WTC11 (cell line): ENCODE measurements around the gene WWP2. TPM values are rescaled to one million over a fixed set of nuclear protein-coding genes. Genes with fewer than 3 reads are reported as not detected.
A peak's percentile ranks its signal among the peaks of the same experiment; 100 is the strongest.
"Not testable (repeated sequence)": the region's sequence is repeated elsewhere in the genome, so short reads cannot be mapped to it uniquely, and the experiment has no call there.

Experiments
- ATAC-seq: fragments of 200-7000 bp; cut with Tn5 transposase; 2 replicates; pipeline ENCODE4 v1.10.0; 2021; ENCODE audit warnings: mild to moderate bottlenecking, moderate library complexity
- CTCF ChIA-PET: fragments of 300-600 bp; sonication (Branson Sonifier 250); formaldehyde crosslinking; loops from one replicate; lab custom pipeline; 2021; ENCODE audit warnings: antibody characterized with exemption; lab: Charles Lee
- POLR2A ChIA-PET: fragments of 350-600 bp; sonication (Branson Sonifier 250); formaldehyde crosslinking; loops from one replicate; lab custom pipeline; 2021; ENCODE audit warnings: antibody characterized with exemption; lab: Charles Lee
- DNase-seq: peaks from one replicate; pipeline ENCODE4 v3.0.0; 2021; ENCODE audit warnings: low spot score
- H3K27ac Mint-ChIP-seq: 2 replicates; pipeline ENCODE4 v1.8.0; 2021; ENCODE audit warnings: mixed read lengths
- H3K27me3 Mint-ChIP-seq: 2 replicates; pipeline ENCODE4 v1.8.0; 2021; ENCODE audit warnings: low read depth, mild to moderate bottlenecking, moderate library complexity, mixed read lengths
- H3K36me3 Mint-ChIP-seq: 2 replicates; pipeline ENCODE4 v1.8.0; 2021; ENCODE audit warnings: mixed read lengths
- H3K4me1 Mint-ChIP-seq: 2 replicates; pipeline ENCODE4 v1.8.0; 2022; ENCODE audit warnings: mixed read lengths
- H3K4me3 Mint-ChIP-seq: 2 replicates; pipeline ENCODE4 v1.8.0; 2021; ENCODE audit warnings: mild to moderate bottlenecking, moderate library complexity, mixed read lengths
- H3K9me3 Mint-ChIP-seq: 2 replicates; pipeline ENCODE4 v1.8.0; 2021; ENCODE audit warnings: mixed read lengths
- total RNA-seq: library from RNA; stranded (reverse); gene quantifications from 3 replicates; pipeline ENCODE4 v1.2.3, GENCODE V29; 2021

WWP2 gene
- total RNA-seq, 1 experiment from 2014 or later = 39.1 TPM

- H3K4me1 Mint-ChIP-seq, H3K36me3 Mint-ChIP-seq, H3K9me3 Mint-ChIP-seq, POLR2A ChIA-PET, H3K27ac Mint-ChIP-seq, H3K4me3 Mint-ChIP-seq, CTCF ChIA-PET, H3K27me3 Mint-ChIP-seq, DNase-seq: not testable (repeated sequence)
- ATAC-seq = peak; percentile 19
Measured at GRCh38 chr16:69951017-69951671, 189.0 kb downstream of the WWP2 start, which contains the start of gene CLEC18A. TSS of gene CLEC18A (plus strand) at chr16:69951334. CDS start at chr16:69951367, 33 bp downstream.

GRCh38 chr16:69951672-69952031, 189.5 kb downstream of the WWP2 start:
- H3K36me3 Mint-ChIP-seq, H3K4me1 Mint-ChIP-seq, H3K27me3 Mint-ChIP-seq, ATAC-seq, DNase-seq, H3K27ac Mint-ChIP-seq, POLR2A ChIA-PET, H3K9me3 Mint-ChIP-seq, H3K4me3 Mint-ChIP-seq, CTCF ChIA-PET: not testable (repeated sequence)

- H3K27ac Mint-ChIP-seq, H3K4me1 Mint-ChIP-seq, DNase-seq, H3K27me3 Mint-ChIP-seq, H3K4me3 Mint-ChIP-seq, POLR2A ChIA-PET, CTCF ChIA-PET, H3K36me3 Mint-ChIP-seq, H3K9me3 Mint-ChIP-seq: not testable (repeated sequence)
- ATAC-seq = peak; percentile 51
Measured at GRCh38 chr16:69952116-69952515, 190.0 kb downstream of the WWP2 start.

- H3K27me3 Mint-ChIP-seq, H3K27ac Mint-ChIP-seq, H3K36me3 Mint-ChIP-seq, H3K4me3 Mint-ChIP-seq, POLR2A ChIA-PET, H3K9me3 Mint-ChIP-seq, H3K4me1 Mint-ChIP-seq, DNase-seq, ATAC-seq: not testable (repeated sequence)
- CTCF ChIA-PET = interaction anchor here (0.7 kb wide), 1 partner anchor 554 kb away, joined by 3 read pairs; no protein-coding TSS in a partner anchor
Measured at GRCh38 chr16:69952572-69953355, 190.6 kb downstream of the WWP2 start.

GRCh38 chr16:69954241-69954640, 192.1 kb downstream of the WWP2 start:
- CTCF ChIA-PET, H3K27ac Mint-ChIP-seq, H3K27me3 Mint-ChIP-seq, H3K4me3 Mint-ChIP-seq, DNase-seq, POLR2A ChIA-PET, H3K9me3 Mint-ChIP-seq, ATAC-seq, H3K36me3 Mint-ChIP-seq, H3K4me1 Mint-ChIP-seq: not testable (repeated sequence)

GRCh38 chr16:69963312-69963711, 201.2 kb downstream of the WWP2 start:
- H3K4me3 Mint-ChIP-seq, CTCF ChIA-PET, ATAC-seq, H3K4me1 Mint-ChIP-seq, H3K9me3 Mint-ChIP-seq, H3K27me3 Mint-ChIP-seq, DNase-seq, POLR2A ChIA-PET, H3K36me3 Mint-ChIP-seq, H3K27ac Mint-ChIP-seq: not testable (repeated sequence)

- DNase-seq (peak; percentile 73), ATAC-seq (peak; percentile 91)
- POLR2A ChIA-PET, H3K4me1 Mint-ChIP-seq, H3K27me3 Mint-ChIP-seq, CTCF ChIA-PET, H3K9me3 Mint-ChIP-seq, H3K36me3 Mint-ChIP-seq, H3K27ac Mint-ChIP-seq: not testable (repeated sequence)
- H3K4me3 Mint-ChIP-seq = peak overlapping the region; percentile 47
Measured at GRCh38 chr16:69964960-69965660, 203.0 kb downstream of the WWP2 start.

GRCh38 chr16:69965661-69966054, 203.5 kb downstream of the WWP2 start:
- H3K36me3 Mint-ChIP-seq, H3K4me1 Mint-ChIP-seq, POLR2A ChIA-PET, CTCF ChIA-PET, H3K27me3 Mint-ChIP-seq, H3K27ac Mint-ChIP-seq, DNase-seq, H3K9me3 Mint-ChIP-seq: not testable (repeated sequence)
- H3K4me3 Mint-ChIP-seq = peak overlapping the region; percentile 43; the same call in 1 of the 2 replicates
- ATAC-seq = peak; percentile 22

- DNase-seq, H3K27me3 Mint-ChIP-seq, H3K27ac Mint-ChIP-seq, H3K4me3 Mint-ChIP-seq, H3K4me1 Mint-ChIP-seq, H3K9me3 Mint-ChIP-seq, CTCF ChIA-PET, H3K36me3 Mint-ChIP-seq, POLR2A ChIA-PET, ATAC-seq: not testable (repeated sequence)
Measured at GRCh38 chr16:69967688-69968087, 205.6 kb downstream of the WWP2 start.

- ATAC-seq, H3K27ac Mint-ChIP-seq, H3K36me3 Mint-ChIP-seq, DNase-seq, H3K4me3 Mint-ChIP-seq, H3K9me3 Mint-ChIP-seq, CTCF ChIA-PET, H3K27me3 Mint-ChIP-seq, POLR2A ChIA-PET, H3K4me1 Mint-ChIP-seq: not testable (repeated sequence)
Measured at GRCh38 chr16:69968125-69968524, 206.0 kb downstream of the WWP2 start.

GRCh38 chr16:69969657-69970056, 207.5 kb downstream of the WWP2 start:
- H3K4me1 Mint-ChIP-seq, H3K27ac Mint-ChIP-seq, H3K36me3 Mint-ChIP-seq, H3K4me3 Mint-ChIP-seq, POLR2A ChIA-PET, H3K27me3 Mint-ChIP-seq, CTCF ChIA-PET, DNase-seq, H3K9me3 Mint-ChIP-seq, ATAC-seq: not testable (repeated sequence)

- H3K27me3 Mint-ChIP-seq, ATAC-seq, H3K4me1 Mint-ChIP-seq, POLR2A ChIA-PET, H3K4me3 Mint-ChIP-seq, H3K9me3 Mint-ChIP-seq, H3K36me3 Mint-ChIP-seq, H3K27ac Mint-ChIP-seq, CTCF ChIA-PET, DNase-seq: not testable (repeated sequence)
Measured at GRCh38 chr16:69972120-69972519, 210.0 kb downstream of the WWP2 start.
